Bone marrow (tissue), 2 donors: Measurements from ENCODE around the gene AFF3.
"Not testable (repeated sequence)": the region's sequence is repeated elsewhere in the genome, so short reads cannot be mapped to it uniquely, and the experiment has no call there.

Source experiments
- DNase-seq, 2 donors: peaks; one replicate each; lab custom pipeline; 2025; lab: John Stamatoyannopoulos, UW

Gene AFF3, protein sequence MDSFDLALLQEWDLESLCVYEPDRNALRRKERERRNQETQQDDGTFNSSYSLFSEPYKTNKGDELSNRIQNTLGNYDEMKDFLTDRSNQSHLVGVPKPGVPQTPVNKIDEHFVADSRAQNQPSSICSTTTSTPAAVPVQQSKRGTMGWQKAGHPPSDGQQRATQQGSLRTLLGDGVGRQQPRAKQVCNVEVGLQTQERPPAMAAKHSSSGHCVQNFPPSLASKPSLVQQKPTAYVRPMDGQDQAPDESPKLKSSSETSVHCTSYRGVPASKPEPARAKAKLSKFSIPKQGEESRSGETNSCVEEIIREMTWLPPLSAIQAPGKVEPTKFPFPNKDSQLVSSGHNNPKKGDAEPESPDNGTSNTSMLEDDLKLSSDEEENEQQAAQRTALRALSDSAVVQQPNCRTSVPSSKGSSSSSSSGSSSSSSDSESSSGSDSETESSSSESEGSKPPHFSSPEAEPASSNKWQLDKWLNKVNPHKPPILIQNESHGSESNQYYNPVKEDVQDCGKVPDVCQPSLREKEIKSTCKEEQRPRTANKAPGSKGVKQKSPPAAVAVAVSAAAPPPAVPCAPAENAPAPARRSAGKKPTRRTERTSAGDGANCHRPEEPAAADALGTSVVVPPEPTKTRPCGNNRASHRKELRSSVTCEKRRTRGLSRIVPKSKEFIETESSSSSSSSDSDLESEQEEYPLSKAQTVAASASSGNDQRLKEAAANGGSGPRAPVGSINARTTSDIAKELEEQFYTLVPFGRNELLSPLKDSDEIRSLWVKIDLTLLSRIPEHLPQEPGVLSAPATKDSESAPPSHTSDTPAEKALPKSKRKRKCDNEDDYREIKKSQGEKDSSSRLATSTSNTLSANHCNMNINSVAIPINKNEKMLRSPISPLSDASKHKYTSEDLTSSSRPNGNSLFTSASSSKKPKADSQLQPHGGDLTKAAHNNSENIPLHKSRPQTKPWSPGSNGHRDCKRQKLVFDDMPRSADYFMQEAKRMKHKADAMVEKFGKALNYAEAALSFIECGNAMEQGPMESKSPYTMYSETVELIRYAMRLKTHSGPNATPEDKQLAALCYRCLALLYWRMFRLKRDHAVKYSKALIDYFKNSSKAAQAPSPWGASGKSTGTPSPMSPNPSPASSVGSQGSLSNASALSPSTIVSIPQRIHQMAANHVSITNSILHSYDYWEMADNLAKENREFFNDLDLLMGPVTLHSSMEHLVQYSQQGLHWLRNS (N-terminal part only)

DNA sequence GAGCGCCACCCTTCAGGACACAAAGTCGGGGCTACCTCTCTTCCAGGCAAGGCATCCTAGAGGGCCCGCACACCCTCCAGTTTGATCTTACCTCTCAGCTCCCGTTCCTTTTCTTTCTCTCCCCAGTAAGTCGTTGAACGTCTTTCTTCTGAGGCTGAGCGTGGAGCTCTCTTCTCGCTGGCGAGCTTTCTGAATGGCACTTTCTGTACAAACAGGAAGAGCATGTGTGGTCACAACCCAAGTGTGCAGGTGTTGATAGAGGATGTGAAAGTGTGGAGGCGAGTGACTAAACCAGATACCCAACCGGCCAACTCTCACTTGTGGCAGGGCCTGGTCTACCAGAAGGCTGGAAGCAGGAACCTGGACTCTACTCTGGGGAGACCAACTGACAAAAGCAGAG is at the start of gene AFF3:
Gene AFF3, minus strand, starts transcription at position 198 of the 400 bp plus-strand sequence. CDS start 38,136 bp downstream, outside the sequence.
- DNase-seq, result peak in 1 of 2 donors; percentile 14

- no peak for DNase-seq
These were observed 47.0 kb upstream of the AFF3 start for GRCh38 chr2:100189387-100189786.

GRCh38 chr2:100188326-100188725 is 45.9 kb upstream of the AFF3 start:
- DNase-seq, result no peak

DNA sequence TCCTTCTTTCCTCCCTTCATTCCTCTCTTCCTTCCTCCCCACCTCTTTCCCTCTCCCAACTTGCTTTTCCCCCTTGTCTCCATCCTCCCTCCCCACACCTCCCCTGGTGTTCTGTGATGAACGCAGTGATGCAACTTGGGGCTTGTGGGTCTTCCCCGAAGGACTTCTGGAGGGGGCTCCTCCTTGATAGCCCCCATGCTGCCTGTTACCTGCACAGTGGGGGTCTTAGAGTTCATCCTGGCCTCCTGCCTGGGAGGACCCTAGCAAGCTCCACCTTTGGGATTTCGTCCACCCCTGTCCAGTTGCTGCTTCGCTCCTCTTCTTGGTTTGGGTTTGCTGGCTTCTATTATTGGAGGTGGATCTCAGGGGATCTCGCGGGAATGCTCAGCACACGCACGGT is 43.7 kb upstream of the AFF3 start:
- DNase-seq, result no peak

DNA sequence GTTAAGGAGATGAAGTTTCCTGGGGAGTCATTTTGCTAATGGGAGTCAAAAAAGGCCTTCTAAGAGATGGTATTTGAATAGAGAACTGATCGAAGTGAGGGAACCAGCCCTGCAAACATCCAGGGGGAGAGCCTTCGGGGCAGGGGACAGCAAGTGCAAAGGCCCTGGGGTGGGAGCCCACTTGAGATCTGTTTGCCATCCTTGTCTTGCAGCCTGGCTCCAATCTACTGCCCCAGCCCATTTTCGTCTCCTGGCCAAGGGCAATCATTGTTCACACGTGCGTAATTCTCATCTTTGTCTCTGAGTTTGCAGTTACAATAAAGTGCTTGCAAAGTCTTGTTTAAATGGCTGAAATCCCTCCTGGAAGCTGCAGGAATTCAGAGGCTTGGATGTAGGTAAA is 43.1 kb upstream of the AFF3 start:
- DNase-seq, result no peak

- DNase-seq, result no peak
These were observed 42.7 kb upstream of the AFF3 start for GRCh38 chr2:100185105-100185504.

GRCh38 chr2:100184055-100184737 is 41.8 kb upstream of the AFF3 start:
- DNase-seq, result no peak

- DNase-seq, result no peak
These were observed 40.3 kb upstream of the AFF3 start for GRCh38 chr2:100182494-100183361.

- DNase-seq, result no peak
These were observed 38.1 kb upstream of the AFF3 start for GRCh38 chr2:100180503-100180902.

- DNase-seq, result no peak
These were observed 37.4 kb upstream of the AFF3 start for GRCh38 chr2:100179806-100180205.

DNA sequence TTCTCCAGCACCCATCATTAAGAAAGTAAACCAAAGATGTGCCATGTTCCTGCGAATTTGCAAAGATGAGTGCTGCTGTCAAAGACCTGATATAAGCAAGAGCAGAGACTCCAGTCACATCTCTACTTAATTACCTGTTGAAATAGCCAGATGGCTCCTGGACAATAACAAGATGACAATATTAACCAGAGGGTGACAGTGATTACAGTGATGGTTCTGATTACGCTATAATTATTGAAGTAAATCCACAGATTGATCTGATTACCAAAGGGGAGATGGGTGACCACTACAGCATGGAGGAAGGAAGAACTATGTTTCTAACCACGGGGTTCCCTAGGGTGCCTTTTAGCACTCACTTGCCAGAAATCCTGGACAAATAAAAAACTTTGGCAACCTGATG is 36.5 kb upstream of the AFF3 start:
- no peak for DNase-seq

DNA sequence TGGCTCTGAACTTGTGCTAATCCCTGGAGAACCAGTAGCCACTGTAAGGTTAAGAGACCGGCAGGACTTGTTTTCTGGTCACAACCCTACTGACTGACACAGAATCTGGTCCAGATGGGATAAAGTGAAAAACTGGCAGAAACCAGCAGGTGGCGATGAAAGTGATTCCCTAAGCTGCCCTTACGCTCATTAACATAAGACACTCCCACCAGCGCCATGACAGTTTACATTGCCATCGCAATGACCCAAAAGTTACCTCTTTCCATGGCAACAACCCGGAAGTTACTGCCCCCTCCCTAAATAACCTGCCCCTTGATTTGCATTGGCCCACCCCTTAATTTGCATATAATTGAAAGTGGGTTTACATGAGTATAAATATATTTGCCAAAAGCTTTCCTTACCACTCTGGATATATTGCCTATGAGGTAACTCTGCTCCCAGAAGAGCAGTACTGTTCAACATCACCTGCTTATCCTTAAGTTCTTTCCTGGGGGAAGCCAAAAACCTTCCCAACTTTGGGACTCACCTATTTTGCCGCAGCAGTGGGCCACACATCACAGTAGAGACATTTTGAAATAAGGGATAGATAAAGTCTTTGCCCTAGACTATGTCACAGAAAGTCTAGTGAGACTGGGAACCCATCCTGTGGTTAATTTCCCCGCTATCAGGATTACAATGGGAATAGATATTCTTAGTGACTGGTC is 35.8 kb upstream of the AFF3 start:
- no peak for DNase-seq

DNA sequence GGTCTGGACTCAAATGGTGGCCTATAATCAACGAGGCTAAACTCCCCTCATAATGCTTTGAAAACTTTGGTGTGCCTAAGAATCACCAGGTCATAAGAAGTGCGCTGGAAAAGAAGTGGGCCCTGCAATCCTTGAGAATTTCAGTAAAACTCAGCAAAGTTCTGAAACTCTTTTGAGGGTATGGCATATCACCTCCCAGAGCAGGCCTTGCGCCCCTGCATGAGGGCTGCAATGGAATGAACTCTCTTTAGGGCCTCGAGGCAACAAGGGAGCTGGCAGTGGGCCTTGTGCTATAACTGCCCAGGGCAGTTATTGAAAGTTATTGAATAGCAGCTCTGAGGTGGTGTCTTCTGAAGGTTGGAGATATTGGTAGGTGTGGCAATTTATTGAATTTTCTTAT is 34.5 kb upstream of the AFF3 start:
- no peak for DNase-seq

DNA sequence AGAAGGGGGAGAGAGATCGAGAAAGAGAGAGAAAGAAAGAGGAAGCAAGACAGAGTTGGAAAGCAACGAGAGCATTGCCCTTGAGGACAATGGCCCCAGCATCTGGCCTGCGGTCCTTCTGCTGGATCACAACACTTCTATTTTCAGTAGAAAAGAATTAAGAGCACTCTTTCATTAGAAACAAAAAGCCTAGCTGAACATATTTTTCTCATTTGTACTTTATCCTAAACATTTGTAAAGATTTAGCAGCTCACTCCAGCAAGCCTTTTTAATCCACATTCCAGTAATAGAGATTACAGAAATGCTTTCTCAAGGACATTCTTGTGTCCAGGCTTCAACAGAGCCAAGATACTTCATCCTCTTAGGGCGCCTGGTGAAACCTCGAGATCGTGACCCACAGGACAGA is 31.6 kb upstream of the AFF3 start:
- DNase-seq, result no peak

DNA sequence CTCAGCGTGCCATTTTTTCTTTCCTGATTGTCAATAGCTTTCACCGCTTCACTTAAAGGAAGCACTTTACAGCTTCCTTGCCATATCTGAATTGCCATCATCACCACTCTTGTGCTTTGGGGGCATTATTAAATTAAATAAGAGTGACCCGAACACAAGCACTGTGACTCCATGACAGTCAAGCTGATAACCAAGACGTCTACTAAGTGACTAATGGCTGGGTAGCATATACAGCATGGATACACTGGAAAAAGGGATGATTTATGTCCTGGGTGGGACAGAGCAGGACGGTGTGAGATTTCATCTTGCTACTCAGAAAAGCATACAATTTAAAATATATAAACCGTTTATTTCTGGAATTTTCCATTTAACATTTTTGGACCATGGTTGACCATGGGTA is 24.3 kb upstream of the AFF3 start:
- no peak for DNase-seq

- DNase-seq, result no peak
These were observed 21.2 kb upstream of the AFF3 start for GRCh38 chr2:100163605-100164004.

- DNase-seq, result no peak
These were observed 19.7 kb upstream of the AFF3 start for GRCh38 chr2:100161945-100162620.

GRCh38 chr2:100160396-100160795 is 18.0 kb upstream of the AFF3 start:
- no peak for DNase-seq

DNA sequence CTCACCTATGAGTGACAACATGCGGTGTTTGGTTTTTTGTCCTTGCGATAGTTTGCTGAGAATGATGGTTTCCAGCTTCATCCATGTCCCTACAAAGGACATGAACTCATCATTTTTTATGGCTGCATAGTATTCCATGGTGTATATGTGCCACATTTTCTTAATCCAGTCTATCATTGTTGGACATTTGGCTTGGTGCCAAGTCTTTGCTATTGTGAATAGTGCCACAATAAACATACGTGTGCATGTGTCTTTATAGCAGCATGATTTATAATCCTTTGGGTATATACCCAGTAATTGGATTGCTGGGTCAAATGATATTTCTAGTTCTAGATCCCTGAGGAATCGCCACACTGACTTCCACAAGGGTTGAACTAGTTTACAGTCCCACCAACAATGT is 9.4 kb upstream of the AFF3 start:
- DNase-seq, result not testable (repeated sequence)

DNA sequence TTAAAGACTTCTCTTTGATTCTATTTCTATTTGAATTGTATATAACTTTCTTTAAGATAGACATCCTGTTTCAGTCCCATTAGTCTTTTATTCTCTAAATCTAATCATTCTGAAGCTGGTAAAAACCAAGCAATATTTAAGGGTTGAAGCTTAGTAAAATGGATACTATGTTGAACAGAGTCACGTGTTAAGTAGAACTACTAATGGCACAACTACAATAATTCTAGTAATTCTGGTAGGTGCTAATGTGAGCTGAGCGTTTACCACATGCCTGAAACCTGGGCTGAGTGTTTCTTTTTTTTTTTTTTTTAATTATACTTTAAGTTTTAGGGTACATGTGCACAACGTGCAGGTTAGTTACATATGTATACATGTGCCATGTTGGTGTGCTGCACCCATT is 8.9 kb upstream of the AFF3 start:
- no peak for DNase-seq
